ENCODE data around the gene RXFP3. TPM values are rescaled to one million over a fixed set of nuclear protein-coding genes. Genes with fewer than 3 reads are reported as not detected.
A peak's percentile ranks its signal among the peaks of the same experiment; 100 is the strongest.

RXFP3 gene
- total and polyA plus RNA-seq, 8 donors: 0.09 to 0.10 TPM; not detected in 6

GRCh38 chr5:33980030-33980429 lies 43.8 kb downstream of the RXFP3 start:
- DNase-seq (no peak), ATAC-seq (no peak)
- Histone ChIP-seq H3K27ac (no peak overlapping the region), H3K27me3 (no peaks in the 10 kb centered on the region), H3K9me3 (no peaks in the 10 kb centered on the region), H3K4me3 (no peak overlapping the region), H3K36me3 (no peaks in the 10 kb centered on the region), H3K4me1 (no peaks in the 10 kb centered on the region)
- TF ChIP-seq CTCF (IDR thresholded peaks at IDR 0.05): no peak
- intact Hi-C loops (cut with DNase I): no loop called here

GRCh38 chr5:33981408-33982162 lies 45.4 kb downstream of the RXFP3 start:
- ATAC-seq: peak; percentile 63
- no peaks in the 10 kb centered on the region for H3K36me3 ChIP-seq
- intact Hi-C loops (cut with DNase I): no loop called here

GRCh38 chr5:33984178-33984577 lies 48.0 kb downstream of the RXFP3 start:
- Histone ChIP-seq H3K27ac (no peak overlapping the region), H3K9me3 (no peaks in the 10 kb centered on the region), H3K36me3 (peaks cover 0 to 25% of the 10 kb centered on the region in 2 donors), H3K4me3 (no peak overlapping the region), H3K27me3 (no peaks in the 10 kb centered on the region), H3K4me1 (no peaks in the 10 kb centered on the region)
- ATAC-seq: no peak
- no peak for TF ChIP-seq CTCF (IDR thresholded peaks at IDR 0.05)
- intact Hi-C loops (cut with DNase I): no loop called here
- peak in 1 of 4 donors; percentile 67 for DNase-seq

More at GRCh38 chr5:33981408-33982162, 45.4 kb downstream of the RXFP3 start:
- DNase-seq: no peak
- H3K4me1 ChIP-seq: no peaks in the 10 kb centered on the region
- TF ChIP-seq CTCF (IDR thresholded peaks at IDR 0.05): no peak
- no peaks in the 10 kb centered on the region for H3K27me3 ChIP-seq
- H3K4me3 ChIP-seq: no peak overlapping the region
- no peaks in the 10 kb centered on the region for H3K9me3 ChIP-seq
- H3K27ac ChIP-seq: no peak overlapping the region

GRCh38 chr5:33984671-33985124 lies 48.5 kb downstream of the RXFP3 start, which contains the start of gene SLC45A2:
TSS of gene SLC45A2 (minus strand) at chr5:33984693. CDS start at chr5:33984583, 110 bp downstream.
- H3K27ac ChIP-seq: no peak within 1 kb of the TSS
- no peaks in the 10 kb centered on the region for H3K9me3 ChIP-seq
- no peak for TF ChIP-seq CTCF (IDR thresholded peaks at IDR 0.05)
- no peaks in the 10 kb centered on the region for H3K4me1 ChIP-seq
- no peak for DNase-seq
- intact Hi-C loops (cut with DNase I): no loop called here
- ATAC-seq: no peak
- no peak within 1 kb of the TSS for H3K4me3 ChIP-seq
- H3K27me3 ChIP-seq: no peaks in the 10 kb centered on the region
- peaks cover 0 to 27% of the 10 kb centered on the region in 2 donors for H3K36me3 ChIP-seq

GRCh38 chr5:33985447-33985846 lies 49.3 kb downstream of the RXFP3 start:
- no peak for ATAC-seq
- Histone ChIP-seq H3K27ac (no peak overlapping the region), H3K27me3 (no peaks in the 10 kb centered on the region), H3K4me1 (no peaks in the 10 kb centered on the region), H3K9me3 (no peaks in the 10 kb centered on the region), H3K4me3 (no peak overlapping the region), H3K36me3 (peaks cover 0 to 27% of the 10 kb centered on the region in 2 donors)
- TF ChIP-seq CTCF (IDR thresholded peaks at IDR 0.05): no peak
- no peak for DNase-seq
- intact Hi-C loops (cut with DNase I): no loop called here

Other genes starting within 250 kb of the RXFP3 start
- gene ADAMTS12, start 44.4 kb upstream of the RXFP3 start, total RNA-seq: 10 to 100 TPM; 11.6 to 34.4 TPM
- gene ADAMTS12, start 44.4 kb upstream of the RXFP3 start, polyA plus RNA-seq (ENCODE audit: insufficient read length in 6 of 6): 10 to 100 TPM; 42.8 to 59.1 (median 56.0) TPM
- gene SLC45A2, start 48.3 kb downstream of the RXFP3 start, total RNA-seq: not detected
- gene SLC45A2, start 48.3 kb downstream of the RXFP3 start, polyA plus RNA-seq (ENCODE audit: insufficient read length in 6 of 6): under 1 TPM in 5 of 6 donors, not detected in 1; 0.08 to 0.42 (median 0.12) TPM
- 10 to 100 TPM; 13.6 to 24.3 TPM for gene AMACR, start 71.7 kb downstream of the RXFP3 start, total RNA-seq
- 10 to 100 TPM in 5 of 6 donors, 1 to 10 TPM in 1; 9.5 to 15.8 (median 12.2) TPM for gene AMACR, start 71.7 kb downstream of the RXFP3 start, polyA plus RNA-seq (ENCODE audit: insufficient read length in 6 of 6)
- gene C1QTNF3, start 106.8 kb downstream of the RXFP3 start, total RNA-seq: 10 to 100 TPM in 1 of 2 donors, 1 to 10 TPM in 1; 4.5 to 25.6 TPM
- 10 to 100 TPM; 16.5 to 31.1 (median 23.4) TPM for gene C1QTNF3, start 106.8 kb downstream of the RXFP3 start, polyA plus RNA-seq (ENCODE audit: insufficient read length in 6 of 6)

Data from left lung (tissue), 10 donors.